ENCODE measurements around the gene CD247.

Gene CD247

DNA sequence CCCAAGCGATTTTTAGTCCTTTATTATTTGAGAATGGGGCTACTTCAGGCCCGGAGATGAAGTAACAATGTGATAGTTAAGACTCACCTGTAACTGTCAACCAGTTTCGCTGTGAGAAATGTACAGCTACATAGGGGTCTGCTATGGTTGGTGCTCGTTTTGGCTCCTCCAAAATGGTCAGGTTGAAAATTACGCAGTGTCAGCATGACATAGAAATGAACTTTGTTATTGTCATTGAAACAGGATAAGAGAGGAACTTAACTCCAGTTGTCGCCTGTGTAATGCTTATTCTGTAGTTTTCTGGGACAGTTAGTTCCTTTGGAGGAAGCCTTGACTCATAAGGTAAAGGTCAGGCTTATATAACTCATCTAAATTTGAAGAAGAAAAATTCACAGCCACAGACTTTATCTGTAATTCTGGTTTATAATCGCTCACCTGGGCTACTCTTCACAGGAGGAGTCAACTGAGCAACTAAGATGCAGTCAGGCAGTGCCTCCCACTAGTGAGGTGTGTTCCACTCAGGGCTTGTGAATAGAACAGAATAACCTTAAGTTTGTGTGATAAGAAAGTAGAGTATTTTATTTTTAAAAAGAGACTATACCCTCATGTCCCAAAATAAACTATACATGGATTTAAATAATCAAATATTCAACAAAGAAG is 130.9 kb downstream of the CD247 start:
- TF ChIP-seq, protein P1, sequence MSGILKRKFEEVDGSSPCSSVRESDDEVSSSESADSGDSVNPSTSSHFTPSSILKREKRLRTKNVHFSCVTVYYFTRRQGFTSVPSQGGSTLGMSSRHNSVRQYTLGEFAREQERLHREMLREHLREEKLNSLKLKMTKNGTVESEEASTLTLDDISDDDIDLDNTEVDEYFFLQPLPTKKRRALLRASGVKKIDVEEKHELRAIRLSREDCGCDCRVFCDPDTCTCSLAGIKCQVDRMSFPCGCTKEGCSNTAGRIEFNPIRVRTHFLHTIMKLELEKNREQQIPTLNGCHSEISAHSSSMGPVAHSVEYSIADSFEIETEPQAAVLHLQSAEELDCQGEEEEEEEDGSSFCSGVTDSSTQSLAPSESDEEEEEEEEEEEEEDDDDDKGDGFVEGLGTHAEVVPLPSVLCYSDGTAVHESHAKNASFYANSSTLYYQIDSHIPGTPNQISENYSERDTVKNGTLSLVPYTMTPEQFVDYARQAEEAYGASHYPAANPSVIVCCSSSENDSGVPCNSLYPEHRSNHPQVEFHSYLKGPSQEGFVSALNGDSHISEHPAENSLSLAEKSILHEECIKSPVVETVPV (CRISPR knock-in tag; IDR thresholded peaks at IDR 0.05), result no peak
- TF ChIP-seq ARNTL (CRISPR knock-in tag; IDR thresholded peaks at IDR 0.05; ENCODE audit: borderline replicate concordance, low read depth) (no peak), ISL1 (CRISPR knock-in tag; IDR thresholded peaks at IDR 0.05) (no peak), ESRRG (CRISPR knock-in tag; IDR thresholded peaks at IDR 0.05) (no peak), ZNF565 (CRISPR knock-in tag; conservative IDR thresholded peaks at IDR 0.05; ENCODE audit: low read depth) (no peak), ZFP30 (CRISPR knock-in tag; IDR thresholded peaks at IDR 0.05) (no peak), BACH2 (CRISPR knock-in tag; IDR thresholded peaks at IDR 0.05; ENCODE audit: borderline replicate concordance) (no peak), PPARA (CRISPR knock-in tag; IDR thresholded peaks at IDR 0.05; ENCODE audit: borderline replicate concordance) (no peak), CSDC2 (CRISPR knock-in tag; IDR thresholded peaks at IDR 0.05) (no peak), ZNF70 (CRISPR knock-in tag; IDR thresholded peaks at IDR 0.05) (no peak), OSR1 (CRISPR knock-in tag; IDR thresholded peaks at IDR 0.05) (no peak), RARB (CRISPR knock-in tag; IDR thresholded peaks at IDR 0.05) (no peak), ZFP3 (CRISPR knock-in tag; IDR thresholded peaks at IDR 0.05) (no peak), ZNF8 (CRISPR knock-in tag; IDR thresholded peaks at IDR 0.05) (no peak)
- TF ChIP-seq, protein P2, sequence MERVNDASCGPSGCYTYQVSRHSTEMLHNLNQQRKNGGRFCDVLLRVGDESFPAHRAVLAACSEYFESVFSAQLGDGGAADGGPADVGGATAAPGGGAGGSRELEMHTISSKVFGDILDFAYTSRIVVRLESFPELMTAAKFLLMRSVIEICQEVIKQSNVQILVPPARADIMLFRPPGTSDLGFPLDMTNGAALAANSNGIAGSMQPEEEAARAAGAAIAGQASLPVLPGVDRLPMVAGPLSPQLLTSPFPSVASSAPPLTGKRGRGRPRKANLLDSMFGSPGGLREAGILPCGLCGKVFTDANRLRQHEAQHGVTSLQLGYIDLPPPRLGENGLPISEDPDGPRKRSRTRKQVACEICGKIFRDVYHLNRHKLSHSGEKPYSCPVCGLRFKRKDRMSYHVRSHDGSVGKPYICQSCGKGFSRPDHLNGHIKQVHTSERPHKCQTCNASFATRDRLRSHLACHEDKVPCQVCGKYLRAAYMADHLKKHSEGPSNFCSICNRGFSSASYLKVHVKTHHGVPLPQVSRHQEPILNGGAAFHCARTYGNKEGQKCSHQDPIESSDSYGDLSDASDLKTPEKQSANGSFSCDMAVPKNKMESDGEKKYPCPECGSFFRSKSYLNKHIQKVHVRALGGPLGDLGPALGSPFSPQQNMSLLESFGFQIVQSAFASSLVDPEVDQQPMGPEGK (CRISPR knock-in tag; IDR thresholded peaks at IDR 0.05; ENCODE audit: borderline replicate concordance), result no peak
- TF ChIP-seq, protein P3, sequence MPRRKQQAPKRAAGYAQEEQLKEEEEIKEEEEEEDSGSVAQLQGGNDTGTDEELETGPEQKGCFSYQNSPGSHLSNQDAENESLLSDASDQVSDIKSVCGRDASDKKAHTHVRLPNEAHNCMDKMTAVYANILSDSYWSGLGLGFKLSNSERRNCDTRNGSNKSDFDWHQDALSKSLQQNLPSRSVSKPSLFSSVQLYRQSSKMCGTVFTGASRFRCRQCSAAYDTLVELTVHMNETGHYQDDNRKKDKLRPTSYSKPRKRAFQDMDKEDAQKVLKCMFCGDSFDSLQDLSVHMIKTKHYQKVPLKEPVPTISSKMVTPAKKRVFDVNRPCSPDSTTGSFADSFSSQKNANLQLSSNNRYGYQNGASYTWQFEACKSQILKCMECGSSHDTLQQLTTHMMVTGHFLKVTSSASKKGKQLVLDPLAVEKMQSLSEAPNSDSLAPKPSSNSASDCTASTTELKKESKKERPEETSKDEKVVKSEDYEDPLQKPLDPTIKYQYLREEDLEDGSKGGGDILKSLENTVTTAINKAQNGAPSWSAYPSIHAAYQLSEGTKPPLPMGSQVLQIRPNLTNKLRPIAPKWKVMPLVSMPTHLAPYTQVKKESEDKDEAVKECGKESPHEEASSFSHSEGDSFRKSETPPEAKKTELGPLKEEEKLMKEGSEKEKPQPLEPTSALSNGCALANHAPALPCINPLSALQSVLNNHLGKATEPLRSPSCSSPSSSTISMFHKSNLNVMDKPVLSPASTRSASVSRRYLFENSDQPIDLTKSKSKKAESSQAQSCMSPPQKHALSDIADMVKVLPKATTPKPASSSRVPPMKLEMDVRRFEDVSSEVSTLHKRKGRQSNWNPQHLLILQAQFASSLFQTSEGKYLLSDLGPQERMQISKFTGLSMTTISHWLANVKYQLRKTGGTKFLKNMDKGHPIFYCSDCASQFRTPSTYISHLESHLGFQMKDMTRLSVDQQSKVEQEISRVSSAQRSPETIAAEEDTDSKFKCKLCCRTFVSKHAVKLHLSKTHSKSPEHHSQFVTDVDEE (CRISPR knock-in tag; IDR thresholded peaks at IDR 0.05), result no peak
- TF ChIP-seq, protein P4, sequence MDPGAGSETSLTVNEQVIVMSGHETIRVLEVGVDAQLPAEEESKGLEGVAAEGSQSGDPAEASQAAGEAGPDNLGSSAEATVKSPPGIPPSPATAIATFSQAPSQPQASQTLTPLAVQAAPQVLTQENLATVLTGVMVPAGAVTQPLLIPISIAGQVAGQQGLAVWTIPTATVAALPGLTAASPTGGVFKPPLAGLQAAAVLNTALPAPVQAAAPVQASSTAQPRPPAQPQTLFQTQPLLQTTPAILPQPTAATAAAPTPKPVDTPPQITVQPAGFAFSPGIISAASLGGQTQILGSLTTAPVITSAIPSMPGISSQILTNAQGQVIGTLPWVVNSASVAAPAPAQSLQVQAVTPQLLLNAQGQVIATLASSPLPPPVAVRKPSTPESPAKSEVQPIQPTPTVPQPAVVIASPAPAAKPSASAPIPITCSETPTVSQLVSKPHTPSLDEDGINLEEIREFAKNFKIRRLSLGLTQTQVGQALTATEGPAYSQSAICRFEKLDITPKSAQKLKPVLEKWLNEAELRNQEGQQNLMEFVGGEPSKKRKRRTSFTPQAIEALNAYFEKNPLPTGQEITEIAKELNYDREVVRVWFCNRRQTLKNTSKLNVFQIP (CRISPR knock-in tag; IDR thresholded peaks at IDR 0.05; ENCODE audit: borderline replicate concordance, low read depth), result no peak
- no peak for ATAC-seq
